ENCODE data around the gene STUB1.

Gene STUB1

GRCh38 chr16:672851-673250 lies 7.4 kb upstream of the STUB1 start:
- Histone ChIP-seq H4K20me1 (ENCODE audit: insufficient read depth, low read length) (peaks cover 57% of the 10 kb centered on the region), H2AFZ (ENCODE audit: low read depth, low read length) (no peak overlapping the region), H3K4me1 (ENCODE audit: insufficient read depth, low read length) (peaks cover 19% of the 10 kb centered on the region), H3K36me3 (ENCODE audit: insufficient read depth, low read length) (peaks cover 60% of the 10 kb centered on the region), H3K27me3 (ENCODE audit: insufficient read depth, low read length, poor library complexity) (no peaks in the 10 kb centered on the region), H3K4me2 (ENCODE audit: insufficient read depth, low read length) (no peak overlapping the region), H3K9me3 (ENCODE audit: insufficient read depth, low read length, severe bottlenecking) (no peaks in the 10 kb centered on the region), H3K4me3 (ENCODE audit: low read depth in 1 of 2, low read length in 2 of 2) (no peak overlapping the region), H3K79me2 (ENCODE audit: insufficient read depth, low read length) (peaks cover 32% of the 10 kb centered on the region), H3K9ac (ENCODE audit: low read depth, low read length) (no peak overlapping the region), H3K27ac (ENCODE audit: low read length) (no peak overlapping the region)
- DNase-seq = no peak
- no peak for ATAC-seq (ENCODE audit: insufficient read depth, low read depth)
- no peak for TF ChIP-seq EZH2 (IDR thresholded peaks at IDR 0.05; ENCODE audit: borderline replicate concordance, low read depth, low read length, severe bottlenecking)
- no peak for TF ChIP-seq CTCF (IDR thresholded peaks at IDR 0.05; ENCODE audit: borderline replicate concordance, extremely low read depth, low read length, poor library complexity, severe bottlenecking)

GRCh38 chr16:673399-673991 lies 6.7 kb upstream of the STUB1 start:
- Histone ChIP-seq H3K27me3 (ENCODE audit: insufficient read depth, low read length, poor library complexity) (no peaks in the 10 kb centered on the region), H3K4me1 (ENCODE audit: insufficient read depth, low read length) (peaks cover 18% of the 10 kb centered on the region), H3K9me3 (ENCODE audit: insufficient read depth, low read length, severe bottlenecking) (no peaks in the 10 kb centered on the region), H4K20me1 (ENCODE audit: insufficient read depth, low read length) (peaks cover 58% of the 10 kb centered on the region), H3K4me3 (ENCODE audit: low read depth in 1 of 2, low read length in 2 of 2) (no peak overlapping the region), H3K79me2 (ENCODE audit: insufficient read depth, low read length) (peaks cover 26% of the 10 kb centered on the region), H3K36me3 (ENCODE audit: insufficient read depth, low read length) (peaks cover 55% of the 10 kb centered on the region), H2AFZ (ENCODE audit: low read depth, low read length) (no peak overlapping the region), H3K4me2 (ENCODE audit: insufficient read depth, low read length) (no peak overlapping the region), H3K9ac (ENCODE audit: low read depth, low read length) (no peak overlapping the region), H3K27ac (ENCODE audit: low read length) (no peak overlapping the region)
- no peak for TF ChIP-seq CTCF (IDR thresholded peaks at IDR 0.05; ENCODE audit: borderline replicate concordance, extremely low read depth, low read length, poor library complexity, severe bottlenecking)
- no peak for TF ChIP-seq EZH2 (IDR thresholded peaks at IDR 0.05; ENCODE audit: borderline replicate concordance, low read depth, low read length, severe bottlenecking)
- no peak for DNase-seq
- ATAC-seq (ENCODE audit: insufficient read depth, low read depth) = no peak

DNA sequence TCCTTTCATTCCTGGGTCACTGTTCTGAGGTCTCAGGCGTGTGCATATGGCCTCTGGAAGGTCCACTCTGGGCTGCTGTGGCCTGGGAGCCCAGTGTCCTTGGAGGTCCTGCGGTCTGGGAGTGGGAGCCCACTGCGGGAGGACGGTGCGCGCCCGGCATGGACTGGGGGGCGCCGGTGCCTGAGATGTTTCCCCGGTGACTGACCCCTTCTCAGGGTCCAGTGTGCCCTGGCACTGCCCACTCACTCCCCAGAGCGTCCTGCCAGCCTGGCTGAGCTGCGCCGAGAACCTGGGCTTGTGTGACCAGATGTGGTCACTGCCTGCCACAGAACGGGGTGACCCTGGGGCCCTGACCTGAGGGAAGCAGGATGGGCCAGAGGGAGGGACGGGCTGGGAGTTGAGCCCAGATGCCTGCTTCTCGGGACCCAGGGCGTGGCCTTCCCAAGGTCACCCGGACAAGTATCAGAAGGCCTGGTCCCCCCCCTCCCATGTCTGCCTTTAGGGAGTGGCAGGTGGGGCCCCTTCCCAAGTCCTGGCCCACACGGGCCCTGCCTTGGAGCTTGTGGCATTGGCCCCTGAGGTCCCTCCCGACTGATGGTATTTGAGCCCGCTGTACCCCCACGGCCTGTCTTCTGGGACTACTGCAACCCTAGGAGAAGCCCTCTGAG lies 5.9 kb upstream of the STUB1 start:
- Histone ChIP-seq H2AFZ (ENCODE audit: low read depth, low read length) (no peak overlapping the region), H3K79me2 (ENCODE audit: insufficient read depth, low read length) (peaks cover 17% of the 10 kb centered on the region), H3K4me1 (ENCODE audit: insufficient read depth, low read length) (peaks cover 17% of the 10 kb centered on the region), H3K9me3 (ENCODE audit: insufficient read depth, low read length, severe bottlenecking) (no peaks in the 10 kb centered on the region), H3K4me2 (ENCODE audit: insufficient read depth, low read length) (no peak overlapping the region), H3K36me3 (ENCODE audit: insufficient read depth, low read length) (peaks cover 47% of the 10 kb centered on the region), H3K27ac (ENCODE audit: low read length) (no peak overlapping the region), H4K20me1 (ENCODE audit: insufficient read depth, low read length) (peaks cover 58% of the 10 kb centered on the region), H3K4me3 (ENCODE audit: low read depth in 1 of 2, low read length in 2 of 2) (no peak overlapping the region), H3K27me3 (ENCODE audit: insufficient read depth, low read length, poor library complexity) (no peaks in the 10 kb centered on the region), H3K9ac (ENCODE audit: low read depth, low read length) (no peak overlapping the region)
- TF ChIP-seq EZH2 (IDR thresholded peaks at IDR 0.05; ENCODE audit: borderline replicate concordance, low read depth, low read length, severe bottlenecking) (no peak), CTCF (IDR thresholded peaks at IDR 0.05; ENCODE audit: borderline replicate concordance, extremely low read depth, low read length, poor library complexity, severe bottlenecking) (no peak)
- ATAC-seq (ENCODE audit: insufficient read depth, low read depth) (no peak), DNase-seq (no peak)

Measured in DND-41 (cell line).